ENCODE data around the gene MYH11. TPM values are rescaled to one million over a fixed set of nuclear protein-coding genes. Genes with fewer than 3 reads are reported as not detected.
A peak's percentile ranks its signal among the peaks of the same experiment; 100 is the strongest.

Gene MYH11
- total and polyA plus RNA-seq, 8 donors, result 1.6 to 24.7 (median 5.0) TPM

- FAIRE-seq, result no peak
- TF ChIP-seq CTCF (IDR thresholded peaks at IDR 0.05), result no peak
- Histone ChIP-seq H3K4me3 (no peak overlapping the region), H3K27me3 (no peaks in the 10 kb centered on the region), H3K9me3 (no peaks in the 10 kb centered on the region), H3K4me1 (no peaks in the 10 kb centered on the region), H3K36me3 (no peaks in the 10 kb centered on the region), H3K27ac (no peak overlapping the region)
- no peak for DNase-seq
- ATAC-seq, result no peak
- WGBS, 2 donors, result 59 to 60% methylated on average over 9 of the region's 9 CpGs
- intact Hi-C loops (cut with DNase I), result no loop called here
These were observed 23.3 kb downstream of the MYH11 start for GRCh38 chr16:15833541-15833940.

- intact Hi-C loops (cut with DNase I), result no loop called here
- no peak for ATAC-seq
- no peaks in the 10 kb centered on the region for H3K36me3 ChIP-seq
- 89% methylated on average over 6 of the region's 6 CpGs for WGBS, 2 donors
- no peak for TF ChIP-seq CTCF (IDR thresholded peaks at IDR 0.05)
- no peak overlapping the region for H3K27ac ChIP-seq
- DNase-seq, result no peak
- no peaks in the 10 kb centered on the region for H3K4me1 ChIP-seq
- no peak overlapping the region for H3K4me3 ChIP-seq
- FAIRE-seq, result no peak
- H3K9me3 ChIP-seq, result no peaks in the 10 kb centered on the region
- H3K27me3 ChIP-seq, result no peaks in the 10 kb centered on the region
These were observed 24.6 kb downstream of the MYH11 start for GRCh38 chr16:15832241-15832640.

DNA sequence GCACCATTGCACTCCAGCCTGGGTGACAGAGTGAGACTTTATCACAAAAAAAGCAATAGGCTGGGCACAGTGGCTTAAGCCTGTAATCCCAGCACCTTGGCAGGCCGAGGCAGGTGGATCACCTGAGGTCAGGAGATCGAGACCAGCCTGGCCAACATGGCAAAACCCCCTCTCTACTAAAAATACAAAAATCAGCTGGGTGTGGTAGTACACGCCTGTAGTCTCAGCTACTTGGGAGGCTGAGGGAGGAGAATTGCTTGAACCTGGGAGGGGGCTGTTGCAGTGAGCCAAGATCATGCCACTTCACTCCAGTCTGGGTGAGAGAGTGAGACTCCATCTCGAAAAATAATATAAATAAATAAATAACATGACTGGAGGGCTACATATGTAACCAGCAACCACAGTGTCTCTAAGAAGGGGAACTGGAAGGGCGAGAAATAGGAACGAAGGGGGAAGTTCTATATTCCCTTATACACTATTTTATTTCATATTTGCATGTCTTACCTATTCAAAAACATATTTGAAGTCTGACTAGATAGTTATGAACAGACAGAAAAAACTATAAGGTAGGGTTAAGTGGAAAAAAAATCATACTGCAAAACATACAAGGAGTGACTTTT, 25.9 kb downstream of the MYH11 start:
- DNase-seq (no peak), ATAC-seq (peak in 1 of 4 donors; percentile 17), FAIRE-seq (no peak)
- intact Hi-C loops (cut with DNase I), result no loop called here
- Histone ChIP-seq H3K36me3 (no peaks in the 10 kb centered on the region), H3K9me3 (no peaks in the 10 kb centered on the region), H3K27me3 (no peaks in the 10 kb centered on the region), H3K27ac (no peak overlapping the region), H3K4me1 (no peaks in the 10 kb centered on the region), H3K4me3 (no peak overlapping the region)
- WGBS, 2 donors, result 74 to 75% methylated on average over 6 of the region's 6 CpGs
- no peak for TF ChIP-seq CTCF (IDR thresholded peaks at IDR 0.05)

DNA sequence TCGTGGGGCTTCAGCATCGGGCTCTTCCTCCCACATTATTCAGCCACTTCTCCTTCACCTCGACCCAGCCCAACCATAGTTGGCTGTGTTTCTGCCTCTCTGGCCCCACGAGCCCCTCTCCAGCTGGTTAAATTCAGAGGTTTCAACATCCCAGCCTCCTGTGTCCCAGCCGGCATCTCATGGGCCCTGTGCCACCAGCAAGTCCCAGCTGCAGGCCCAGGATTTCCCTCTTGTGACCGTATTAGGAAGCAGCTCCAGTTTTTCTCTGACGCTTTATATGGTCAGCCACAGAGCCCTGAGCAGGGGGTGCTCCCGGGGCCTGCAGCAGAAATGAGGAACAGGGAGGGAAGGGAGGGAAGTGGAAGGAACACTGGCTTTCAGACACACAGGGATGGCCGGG, 27.4 kb downstream of the MYH11 start:
- Histone ChIP-seq H3K4me1 (no peaks in the 10 kb centered on the region), H3K27ac (no peak overlapping the region), H3K27me3 (no peaks in the 10 kb centered on the region), H3K9me3 (no peaks in the 10 kb centered on the region), H3K36me3 (no peaks in the 10 kb centered on the region), H3K4me3 (no peak overlapping the region)
- intact Hi-C loops (cut with DNase I), result loop anchor here in 2 of 3 donors (10.0 kb wide), 2 partner anchors 55 to 65 kb away; no protein-coding TSS in a partner anchor
- 50 to 58% methylated on average over 9 of the region's 9 CpGs for WGBS, 2 donors
- peak in 3 of 4 donors; percentile 43 to 71 (median 47) for ATAC-seq
- no peak for FAIRE-seq
- peak in 1 of 6 donors; percentile 11 for DNase-seq
- no peak for TF ChIP-seq CTCF (IDR thresholded peaks at IDR 0.05)

DNA sequence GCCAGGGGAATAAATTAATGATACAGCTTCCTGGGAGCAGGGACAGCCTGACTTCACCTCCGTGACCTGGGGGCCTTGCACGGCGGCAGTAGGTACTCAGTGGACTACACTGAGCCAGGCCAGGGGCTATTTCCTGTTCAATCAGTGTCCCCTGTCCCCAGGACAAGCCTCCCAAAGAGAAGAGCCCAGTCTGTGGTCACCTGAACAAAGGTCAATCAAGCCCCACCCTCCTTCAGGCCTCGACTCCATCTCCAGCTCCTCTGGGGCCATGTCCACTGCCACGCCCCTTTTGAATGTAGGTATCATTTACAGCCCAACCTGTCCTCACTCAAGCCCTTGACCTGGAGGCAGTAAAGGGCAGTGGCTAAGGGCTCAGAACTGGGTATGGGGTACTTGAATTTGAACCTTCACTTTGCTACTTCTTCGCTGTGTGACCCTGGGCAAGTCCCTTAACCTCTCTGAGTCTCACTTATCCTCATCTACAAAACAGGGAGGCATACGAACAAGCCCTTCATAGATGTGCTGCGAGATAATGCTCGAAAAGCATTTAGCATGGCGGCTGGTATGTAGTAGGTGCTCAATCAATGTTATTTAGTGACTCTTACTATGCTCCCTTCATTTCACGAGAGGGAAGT, 29.0 kb downstream of the MYH11 start:
- Histone ChIP-seq H3K36me3 (no peaks in the 10 kb centered on the region), H3K9me3 (no peaks in the 10 kb centered on the region), H3K4me3 (no peak overlapping the region), H3K27me3 (no peaks in the 10 kb centered on the region), H3K4me1 (peaks cover 0 to 6% (median 0%) of the 10 kb centered on the region in 3 donors), H3K27ac (no peak overlapping the region)
- ATAC-seq (no peak), FAIRE-seq (no peak), DNase-seq (no peak)
- WGBS, 2 donors, result 86 to 89% methylated on average over 11 of the region's 11 CpGs
- intact Hi-C loops (cut with DNase I), result loop anchor here in 2 of 3 donors (10.0 kb wide), 2 partner anchors 53 to 63 kb away; no protein-coding TSS in a partner anchor
- TF ChIP-seq CTCF (IDR thresholded peaks at IDR 0.05), result no peak

Measured in pancreas (tissue), 10 donors.